ENCODE data around the gene MACF1.
A peak's percentile ranks its signal among the peaks of the same experiment; 100 is the strongest.

MACF1 gene

GRCh38 chr1:39360731-39361130, 156.2 kb downstream of the MACF1 start:
- peak; percentile 12 for DNase-seq

GRCh38 chr1:39361446-39361845, 157.0 kb downstream of the MACF1 start:
- no peak for DNase-seq

GRCh38 chr1:39363267-39363666, 158.8 kb downstream of the MACF1 start:
- DNase-seq, result no peak

- no peak for DNase-seq
Observed at GRCh38 chr1:39368045-39368444, 163.6 kb downstream of the MACF1 start.

GRCh38 chr1:39369565-39369964, 165.1 kb downstream of the MACF1 start:
- DNase-seq, result no peak

GRCh38 chr1:39370602-39371001, 166.1 kb downstream of the MACF1 start:
- DNase-seq, result no peak

GRCh38 chr1:39372105-39372504, 167.6 kb downstream of the MACF1 start:
- DNase-seq, result no peak

GRCh38 chr1:39376656-39377055, 172.2 kb downstream of the MACF1 start:
- no peak for DNase-seq

GRCh38 chr1:39378377-39378776, 173.9 kb downstream of the MACF1 start:
- no peak for DNase-seq

GRCh38 chr1:39379187-39379586, 174.7 kb downstream of the MACF1 start:
- no peak for DNase-seq

- no peak for DNase-seq
Observed at GRCh38 chr1:39380036-39380435, 175.5 kb downstream of the MACF1 start.

GRCh38 chr1:39381839-39382238, 177.3 kb downstream of the MACF1 start:
- peak; percentile 37 for DNase-seq

GRCh38 chr1:39384305-39384704, 179.8 kb downstream of the MACF1 start:
- DNase-seq, result no peak

- peak; percentile 95 for DNase-seq
Observed at GRCh38 chr1:39385067-39385988, 180.8 kb downstream of the MACF1 start.

- no peak for DNase-seq
Observed at GRCh38 chr1:39386997-39387396, 182.5 kb downstream of the MACF1 start.

- peak; percentile 89 for DNase-seq
Observed at GRCh38 chr1:39387452-39387851, 183.0 kb downstream of the MACF1 start.

GRCh38 chr1:39391691-39392679, 187.5 kb downstream of the MACF1 start:
- peak; percentile 87 for DNase-seq

- DNase-seq, result no peak
Observed at GRCh38 chr1:39392851-39393573, 188.5 kb downstream of the MACF1 start.

GRCh38 chr1:39393645-39394044, 189.2 kb downstream of the MACF1 start:
- no peak for DNase-seq

GRCh38 chr1:39394059-39394458, 189.6 kb downstream of the MACF1 start:
- no peak for DNase-seq

- DNase-seq, result peak; percentile 74
Observed at GRCh38 chr1:39394598-39394997, 190.1 kb downstream of the MACF1 start.

GRCh38 chr1:39395357-39395831, 190.9 kb downstream of the MACF1 start:
- peak; percentile 90 for DNase-seq

- no peak for DNase-seq
Observed at GRCh38 chr1:39396671-39397070, 192.2 kb downstream of the MACF1 start.
